ENCODE measurements around the gene UTS2B.

UTS2B gene

GRCh38 chr3:191327526-191327925 is 2.8 kb downstream of the UTS2B start:
- TF ChIP-seq CTCF (IDR thresholded peaks at IDR 0.05; ENCODE audit: low read depth, low read length): no peak
- no peak for DNase-seq (ENCODE audit: extremely low read depth, low read depth)

GRCh38 chr3:191324936-191325335 is 5.4 kb downstream of the UTS2B start:
- TF ChIP-seq CTCF (IDR thresholded peaks at IDR 0.05; ENCODE audit: low read depth, low read length): no peak
- no peak for DNase-seq (ENCODE audit: extremely low read depth, low read depth)

GRCh38 chr3:191321019-191321767 is 9.1 kb downstream of the UTS2B start:
- no peak for TF ChIP-seq CTCF (IDR thresholded peaks at IDR 0.05; ENCODE audit: low read depth, low read length)

GRCh38 chr3:191320316-191320715 is 10.0 kb downstream of the UTS2B start:
- no peak for TF ChIP-seq CTCF (IDR thresholded peaks at IDR 0.05; ENCODE audit: low read depth, low read length)
- DNase-seq (ENCODE audit: extremely low read depth, low read depth): no peak

More at GRCh38 chr3:191321019-191321767, 9.1 kb downstream of the UTS2B start:
- DNase-seq (ENCODE audit: extremely low read depth, low read depth): no peak

GRCh38 chr3:191316876-191317603 is 13.3 kb downstream of the UTS2B start:
- no peak for DNase-seq (ENCODE audit: extremely low read depth, low read depth)
- no peak for TF ChIP-seq CTCF (IDR thresholded peaks at IDR 0.05; ENCODE audit: low read depth, low read length)

- DNase-seq (ENCODE audit: extremely low read depth, low read depth): no peak
- TF ChIP-seq CTCF (IDR thresholded peaks at IDR 0.05; ENCODE audit: low read depth, low read length): no peak
These were observed 16.1 kb downstream of the UTS2B start for GRCh38 chr3:191314109-191314728.

- TF ChIP-seq CTCF (IDR thresholded peaks at IDR 0.05; ENCODE audit: low read depth, low read length): no peak
These were observed 17.0 kb downstream of the UTS2B start for GRCh38 chr3:191313296-191313695.

More at GRCh38 chr3:191313296-191313695, 17.0 kb downstream of the UTS2B start:
- no peak for DNase-seq (ENCODE audit: extremely low read depth, low read depth)
